OCI-LY3 (cell line): Measurements from ENCODE around the gene GJD4.

Source experiments
- H2AFZ ChIP-seq: fragments of 200-600, 300-600 bp; shearing (Covaris generic); 2 replicates; pipeline ENCODE4 v1.6.0; 2014; ENCODE audit warnings: antibody characterized with exemption, low read depth, low read length
- H3K27ac ChIP-seq: fragments of 200-600, 300-600 bp; sonication (generic); 2 replicates; pipeline ENCODE4 v1.5.1; 2014; ENCODE audit warnings: mild to moderate bottlenecking, low read length, moderate library complexity, mixed read lengths
- H3K27me3 ChIP-seq: fragments of 200-600, 300-600 bp; sonication (generic); 2 replicates; pipeline ENCODE4 v1.6.1; 2014; ENCODE audit warnings: low read depth, low read length, mixed read lengths
- H3K36me3 ChIP-seq: fragments of 200-600, 300-600 bp; sonication (generic); replicated peaks from 2 replicates; pipeline ENCODE3; 2014; ENCODE audit warnings: low read depth, low read length, mixed read lengths
- H3K4me1 ChIP-seq: fragments of 300-600, 200-600 bp; sonication (generic); 2 replicates; pipeline ENCODE4 v1.6.1; 2014; ENCODE audit warnings: low read length, mixed read lengths
- H3K4me2 ChIP-seq: fragments of 200-600, 300-600 bp; sonication (generic); 2 replicates; pipeline ENCODE4 v1.6.1; 2014; ENCODE audit warnings: low read length, mixed read lengths
- H3K4me3 ChIP-seq: fragments of 300-600, 200-600 bp; sonication (generic); 2 replicates; pipeline ENCODE4 v1.5.1; 2014; ENCODE audit warnings: antibody characterized with exemption, mild to moderate bottlenecking, low read length, moderate library complexity
- H3K79me2 ChIP-seq: fragments of 300-600, 200-600 bp; shearing (Covaris generic); 2 replicates; pipeline ENCODE4 v1.6.1; 2014; ENCODE audit warnings: mild to moderate bottlenecking, low read length, mixed read lengths
- H3K9ac ChIP-seq: fragments of 300-600, 200-600 bp; shearing (Covaris generic); 2 replicates; pipeline ENCODE4 v1.6.0; 2014; ENCODE audit warnings: mild to moderate bottlenecking, low read length, moderate library complexity
- H3K9me3 ChIP-seq: fragments of 200-600, 300-600 bp; shearing (Covaris generic); 2 replicates; pipeline ENCODE4 v1.6.1; 2014; ENCODE audit warnings: low read length, mixed read lengths; ENCODE audit not compliant: insufficient read depth
- H4K20me1 ChIP-seq: fragments of 200-600, 300-600 bp; sonication (generic); 2 replicates; pipeline ENCODE4 v1.6.1; 2016; ENCODE audit warnings: low read length, mixed read lengths; ENCODE audit not compliant: insufficient read depth
- EZH2phosphoT487 ChIP-seq: fragments of 200-600 bp; shearing (Covaris generic); IDR thresholded peaks from 2 replicates; pipeline ENCODE4 v1.6.1; 2018; ENCODE audit warnings: antibody characterized with exemption, mixed run types, low read depth
- TF ChIP-seq, protein P1 (sequence below): fragments of 200-600, 300-600 bp; sonication (generic); IDR thresholded peaks from 2 replicates; pipeline ENCODE4 v1.5.1; 2014; ENCODE audit warnings: antibody characterized with exemption, low read length, low read depth

Gene GJD4

DNA sequence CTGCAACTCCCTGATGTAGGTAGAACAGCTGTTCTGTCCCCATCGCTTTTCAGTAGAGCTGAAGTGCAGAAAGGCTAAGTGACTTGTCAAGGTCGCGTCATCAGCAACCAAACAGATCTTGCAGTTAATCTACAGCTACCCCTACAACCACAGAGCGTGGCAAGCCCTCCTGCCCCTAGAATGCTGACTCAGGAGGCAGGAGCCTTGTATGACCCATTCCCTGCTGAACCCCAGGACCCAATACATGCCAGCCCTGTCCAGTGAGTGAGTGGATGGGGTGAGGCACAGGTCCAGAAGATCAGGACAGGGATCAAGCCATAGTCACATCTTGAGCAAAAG is 26.6 kb upstream of the GJD4 start:
- Histone ChIP-seq H3K9me3 (no peaks in the 10 kb centered on the region), H3K27ac (no peak overlapping the region), H3K4me2 (no peak overlapping the region), H2AFZ (no peak overlapping the region), H3K4me3 (no peak overlapping the region), H3K79me2 (no peaks in the 10 kb centered on the region), H3K9ac (no peak overlapping the region), H4K20me1 (no peaks in the 10 kb centered on the region), H3K27me3 (no peaks in the 10 kb centered on the region), H3K4me1 (no peaks in the 10 kb centered on the region), H3K36me3 (no peaks in the 10 kb centered on the region)
- TF ChIP-seq EZH2phosphoT487, result no peak
- TF ChIP-seq, protein P1, sequence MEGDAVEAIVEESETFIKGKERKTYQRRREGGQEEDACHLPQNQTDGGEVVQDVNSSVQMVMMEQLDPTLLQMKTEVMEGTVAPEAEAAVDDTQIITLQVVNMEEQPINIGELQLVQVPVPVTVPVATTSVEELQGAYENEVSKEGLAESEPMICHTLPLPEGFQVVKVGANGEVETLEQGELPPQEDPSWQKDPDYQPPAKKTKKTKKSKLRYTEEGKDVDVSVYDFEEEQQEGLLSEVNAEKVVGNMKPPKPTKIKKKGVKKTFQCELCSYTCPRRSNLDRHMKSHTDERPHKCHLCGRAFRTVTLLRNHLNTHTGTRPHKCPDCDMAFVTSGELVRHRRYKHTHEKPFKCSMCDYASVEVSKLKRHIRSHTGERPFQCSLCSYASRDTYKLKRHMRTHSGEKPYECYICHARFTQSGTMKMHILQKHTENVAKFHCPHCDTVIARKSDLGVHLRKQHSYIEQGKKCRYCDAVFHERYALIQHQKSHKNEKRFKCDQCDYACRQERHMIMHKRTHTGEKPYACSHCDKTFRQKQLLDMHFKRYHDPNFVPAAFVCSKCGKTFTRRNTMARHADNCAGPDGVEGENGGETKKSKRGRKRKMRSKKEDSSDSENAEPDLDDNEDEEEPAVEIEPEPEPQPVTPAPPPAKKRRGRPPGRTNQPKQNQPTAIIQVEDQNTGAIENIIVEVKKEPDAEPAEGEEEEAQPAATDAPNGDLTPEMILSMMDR, result no peak

DNA sequence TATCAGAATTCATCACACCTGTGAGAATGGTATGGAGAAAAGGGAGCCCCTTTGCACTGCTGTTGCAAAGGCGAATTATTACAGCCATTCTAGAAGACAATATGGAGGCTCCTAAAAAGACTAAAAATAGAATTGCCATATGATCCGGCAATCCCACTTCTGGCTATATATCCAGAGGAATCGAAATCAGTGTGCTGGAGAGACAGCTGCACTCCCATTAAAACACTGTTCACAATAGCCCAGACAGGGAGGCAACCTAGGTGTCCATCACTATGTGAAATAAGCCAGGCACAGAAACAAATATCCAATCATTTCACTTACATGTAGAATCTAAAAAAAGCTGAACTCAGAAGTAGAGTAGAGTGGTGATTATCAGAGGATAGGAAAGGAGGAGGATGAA is 26.0 kb upstream of the GJD4 start:
- no peaks in the 10 kb centered on the region for H4K20me1 ChIP-seq
- no peak overlapping the region for H3K4me3 ChIP-seq
- no peaks in the 10 kb centered on the region for H3K79me2 ChIP-seq
- H2AFZ ChIP-seq, result no peak overlapping the region
- H3K9ac ChIP-seq, result no peak overlapping the region
- H3K27ac ChIP-seq, result no peak overlapping the region
- no peaks in the 10 kb centered on the region for H3K9me3 ChIP-seq
- H3K4me2 ChIP-seq, result no peak overlapping the region
- no peaks in the 10 kb centered on the region for H3K4me1 ChIP-seq
- TF ChIP-seq EZH2phosphoT487, result no peak
- TF ChIP-seq, protein P1, result no peak
- no peaks in the 10 kb centered on the region for H3K36me3 ChIP-seq
- H3K27me3 ChIP-seq, result no peaks in the 10 kb centered on the region

DNA sequence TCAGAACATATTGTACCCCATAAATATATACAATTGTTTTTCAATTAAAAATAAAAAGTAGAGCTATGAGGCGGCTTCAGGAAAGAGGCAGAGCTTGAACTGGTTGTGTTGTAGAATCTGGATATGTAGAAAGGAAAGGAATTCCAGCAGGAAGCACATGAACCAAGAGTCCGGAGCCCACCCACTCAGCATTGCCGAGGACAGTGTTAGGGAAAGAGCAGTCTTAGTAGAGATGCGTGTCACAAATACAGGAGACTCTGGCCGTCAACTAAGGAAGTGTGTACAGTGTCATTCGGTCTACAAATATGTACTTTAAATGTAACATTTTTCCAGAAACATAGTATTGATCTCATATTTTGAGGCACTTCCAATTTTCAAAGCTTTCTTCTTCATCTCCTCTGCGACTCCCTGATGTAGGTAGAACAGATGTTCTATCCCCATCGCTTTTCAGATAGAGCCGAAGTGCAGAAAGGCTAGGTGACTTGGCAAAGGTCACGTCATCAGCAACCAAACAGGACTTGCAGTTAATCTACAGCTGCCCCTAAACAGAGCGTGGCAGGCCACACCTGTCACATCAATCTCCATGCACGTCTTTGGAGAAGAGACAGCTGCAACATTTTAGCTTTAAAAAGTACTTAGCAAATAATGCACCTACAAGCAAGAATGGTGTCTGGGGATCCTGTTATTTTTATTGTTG is 25.3 kb upstream of the GJD4 start:
- no peak overlapping the region for H3K4me2 ChIP-seq
- H3K4me3 ChIP-seq, result no peak overlapping the region
- H3K79me2 ChIP-seq, result no peaks in the 10 kb centered on the region
- H3K27me3 ChIP-seq, result no peaks in the 10 kb centered on the region
- H3K4me1 ChIP-seq, result no peaks in the 10 kb centered on the region
- no peaks in the 10 kb centered on the region for H3K9me3 ChIP-seq
- no peak overlapping the region for H3K9ac ChIP-seq
- no peaks in the 10 kb centered on the region for H4K20me1 ChIP-seq
- no peaks in the 10 kb centered on the region for H3K36me3 ChIP-seq
- no peak overlapping the region for H3K27ac ChIP-seq
- no peak for TF ChIP-seq EZH2phosphoT487
- TF ChIP-seq, protein P1, result no peak
- no peak overlapping the region for H2AFZ ChIP-seq

DNA sequence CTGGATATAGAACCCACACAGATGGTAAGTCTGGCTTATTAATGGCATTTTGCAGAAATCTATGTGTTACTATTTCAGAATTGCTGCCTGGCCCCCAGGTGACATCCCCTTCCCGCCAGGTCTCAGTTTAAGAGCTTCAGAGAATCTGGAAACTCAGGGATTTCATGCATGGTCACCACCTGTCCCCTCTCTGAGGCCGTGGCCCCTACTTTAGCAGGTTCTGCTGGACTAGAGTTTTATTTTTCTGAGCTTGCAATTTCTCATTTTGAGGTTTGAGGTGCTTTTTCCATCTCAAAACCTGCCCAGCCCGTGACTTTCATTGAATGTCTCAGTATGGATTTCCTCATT is 24.7 kb upstream of the GJD4 start:
- Histone ChIP-seq H3K27ac (no peak overlapping the region), H3K36me3 (no peaks in the 10 kb centered on the region), H3K4me3 (no peak overlapping the region)

More for the DNA sequence above, 24.7 kb upstream of the GJD4 start:
- H2AFZ ChIP-seq, result no peak overlapping the region
- no peaks in the 10 kb centered on the region for H3K4me1 ChIP-seq
- H4K20me1 ChIP-seq, result no peaks in the 10 kb centered on the region
- TF ChIP-seq, protein P1, result no peak
- no peak for TF ChIP-seq EZH2phosphoT487
- no peak overlapping the region for H3K4me2 ChIP-seq
- no peaks in the 10 kb centered on the region for H3K79me2 ChIP-seq
- H3K9ac ChIP-seq, result no peak overlapping the region
- H3K27me3 ChIP-seq, result no peaks in the 10 kb centered on the region
- H3K9me3 ChIP-seq, result no peaks in the 10 kb centered on the region
